Cardiac muscle cell (in vitro differentiated cells and primary cell): ENCODE data around the gene PEX3. TPM values are rescaled to one million over a fixed set of nuclear protein-coding genes. Genes with fewer than 3 reads are reported as not detected.

Source experiments
- DNase-seq, 2 donors: peaks; one replicate each; pipeline versions ENCODE4 v3.0.0 to v3.0.0-alpha.2; 2010 to 2017; ENCODE audit warnings: low read depth in 1 of 2, low spot score in 1 of 2
- H3K27ac ChIP-seq: fragments of 200-600 bp; sonication (generic); 2 replicates; pipeline ENCODE4 v1.5.1; 2016
- H3K27me3 ChIP-seq: fragments of 200-600 bp; sonication (generic); 2 replicates; pipeline ENCODE4 v1.6.0; 2016; ENCODE audit warnings: control low read depth
- H3K36me3 ChIP-seq: fragments of 200-600 bp; sonication (generic); 2 replicates; pipeline ENCODE4 v1.5.1; 2016; ENCODE audit warnings: control low read depth
- H3K4me1 ChIP-seq: fragments of 200-600 bp; sonication (generic); 2 replicates; pipeline ENCODE4 v1.8.1; 2017; ENCODE audit warnings: low read depth, mild to moderate bottlenecking, mixed run types
- H3K4me3 ChIP-seq: fragments of 200-600 bp; sonication (generic); 2 replicates; pipeline ENCODE4 v1.5.1; 2016; ENCODE audit warnings: mild to moderate bottlenecking
- H3K9me3 ChIP-seq: fragments of 200-600 bp; sonication (generic); 2 replicates; pipeline ENCODE4 v1.5.1; 2017; ENCODE audit warnings: low read depth, mild to moderate bottlenecking, control low read depth
- CTCF ChIP-seq: IDR thresholded peaks from 2 replicates; pipeline ENCODE4 v1.5.1; 2012; ENCODE audit warnings: low read depth, mild to moderate bottlenecking, low read length
- polyA plus RNA-seq: library from polyadenylated mRNA; unstranded; fragments of >200 nt; fragmentation: Nextera tagmentation; extraction: Ambion mirVana; gene quantifications from 2 replicates; pipeline ENCODE4 v1.2.1, GENCODE V29; 2016
- total RNA-seq: library from RNA; depleted of rRNA; stranded (reverse); fragments of >200 nt; gene quantifications from 2 replicates; pipeline ENCODE4 v1.2.3, GENCODE V29; 2016

The PEX3 gene
- total and polyA plus RNA-seq, 2 experiments from 2014 or later: 8.9 to 34.9 TPM

GRCh38 chr6:143414769-143415168 lies 35.8 kb upstream of the PEX3 start:
- no peaks in the 10 kb centered on the region for H3K4me1 ChIP-seq
- H3K4me3 ChIP-seq: no peak overlapping the region
- no peak overlapping the region for H3K27ac ChIP-seq
- H3K9me3 ChIP-seq: no peaks in the 10 kb centered on the region
- TF ChIP-seq CTCF: no peak
- H3K27me3 ChIP-seq: no peaks in the 10 kb centered on the region
- H3K36me3 ChIP-seq: no peaks in the 10 kb centered on the region
- DNase-seq: no peak

GRCh38 chr6:143419526-143419925 lies 31.1 kb upstream of the PEX3 start:
- H3K9me3 ChIP-seq: no peaks in the 10 kb centered on the region
- no peak for DNase-seq
- H3K4me1 ChIP-seq: no peaks in the 10 kb centered on the region
- no peaks in the 10 kb centered on the region for H3K27me3 ChIP-seq
- H3K36me3 ChIP-seq: no peaks in the 10 kb centered on the region
- TF ChIP-seq CTCF: no peak
- no peak overlapping the region for H3K27ac ChIP-seq
- H3K4me3 ChIP-seq: no peak overlapping the region

- H3K9me3 ChIP-seq: no peaks in the 10 kb centered on the region
- H3K4me1 ChIP-seq: no peaks in the 10 kb centered on the region
- H3K27me3 ChIP-seq: no peaks in the 10 kb centered on the region
- H3K4me3 ChIP-seq: no peak overlapping the region
- no peak for DNase-seq
- H3K27ac ChIP-seq: no peak overlapping the region
- no peak for TF ChIP-seq CTCF
- H3K36me3 ChIP-seq: no peaks in the 10 kb centered on the region
Observed at GRCh38 chr6:143426026-143426425, 24.6 kb upstream of the PEX3 start.

- Histone ChIP-seq H3K27me3 (no peaks in the 10 kb centered on the region), H3K4me3 (no peak overlapping the region), H3K36me3 (no peaks in the 10 kb centered on the region), H3K27ac (no peak overlapping the region), H3K9me3 (no peaks in the 10 kb centered on the region), H3K4me1 (no peaks in the 10 kb centered on the region)
- peak; percentile 99 for TF ChIP-seq CTCF
- peak; percentile 83 to 86 for DNase-seq
Observed at GRCh38 chr6:143427109-143427817, 23.3 kb upstream of the PEX3 start.

GRCh38 chr6:143429970-143430369 lies 20.6 kb upstream of the PEX3 start:
- Histone ChIP-seq H3K36me3 (peaks cover 4% of the 10 kb centered on the region), H3K27me3 (no peaks in the 10 kb centered on the region), H3K4me1 (peaks cover 11% of the 10 kb centered on the region), H3K4me3 (no peak overlapping the region), H3K27ac (no peak overlapping the region), H3K9me3 (no peaks in the 10 kb centered on the region)
- no peak for TF ChIP-seq CTCF
- DNase-seq: no peak
